Fibroblast of skin of back (primary cell): ENCODE measurements around the gene PAK6.

Experiments used
- DNase-seq: peaks from one replicate; pipeline ENCODE4 v3.0.0-alpha.2; 2013

Gene PAK6

GRCh38 chr15:40312370-40313158 is 73.7 kb downstream of the PAK6 start:
- no peak for DNase-seq

- DNase-seq, result peak; percentile 59
Measured at GRCh38 chr15:40313531-40314398, 74.9 kb downstream of the PAK6 start.

DNA sequence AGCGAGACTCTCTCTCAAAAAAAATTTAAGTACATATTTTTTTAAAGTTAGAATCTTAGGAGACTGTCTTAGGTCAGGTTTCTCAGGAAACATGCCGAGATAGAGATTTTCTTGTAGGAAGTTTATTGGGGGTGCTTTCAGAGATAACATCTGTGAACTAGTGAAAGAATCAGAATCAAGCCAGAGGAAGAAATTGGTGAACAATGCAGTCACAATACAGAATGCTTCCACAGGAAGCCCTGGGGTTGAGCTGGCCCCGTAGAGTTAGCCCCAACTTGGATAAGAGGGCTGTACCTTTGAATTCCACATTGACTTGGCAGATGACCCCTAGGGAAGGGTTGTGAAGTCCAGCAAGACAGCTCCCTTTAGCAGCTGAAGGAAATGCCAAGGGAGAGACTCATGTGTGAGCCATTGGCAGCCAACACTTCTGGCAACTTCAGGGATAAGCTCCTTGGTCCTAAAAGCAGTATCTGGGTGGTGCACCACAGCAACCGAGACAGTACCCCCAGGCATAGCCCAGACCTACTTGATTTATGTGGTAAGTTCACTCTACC is 75.9 kb downstream of the PAK6 start:
- peak; percentile 71 for DNase-seq

- DNase-seq, result no peak
Measured at GRCh38 chr15:40316931-40317330, 78.1 kb downstream of the PAK6 start.

DNA sequence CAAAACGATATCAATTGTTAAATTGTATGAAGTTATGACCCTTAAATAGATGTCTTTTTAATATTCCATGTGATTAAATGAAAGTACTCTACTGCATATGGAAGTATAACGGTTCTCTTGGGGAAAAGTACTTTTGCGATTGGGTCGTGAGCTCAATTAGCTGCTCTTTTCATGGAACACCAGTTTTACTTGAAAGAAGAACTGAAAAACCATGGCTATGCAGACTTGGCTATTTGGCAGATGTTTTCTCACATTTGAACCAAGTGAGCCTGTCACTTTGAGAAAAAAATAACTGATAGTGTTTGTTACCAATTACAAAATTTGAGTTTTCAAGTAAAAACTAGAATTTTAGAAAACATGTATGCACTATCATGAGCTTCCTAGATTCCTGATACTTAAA is 78.7 kb downstream of the PAK6 start:
- DNase-seq, result no peak

DNA sequence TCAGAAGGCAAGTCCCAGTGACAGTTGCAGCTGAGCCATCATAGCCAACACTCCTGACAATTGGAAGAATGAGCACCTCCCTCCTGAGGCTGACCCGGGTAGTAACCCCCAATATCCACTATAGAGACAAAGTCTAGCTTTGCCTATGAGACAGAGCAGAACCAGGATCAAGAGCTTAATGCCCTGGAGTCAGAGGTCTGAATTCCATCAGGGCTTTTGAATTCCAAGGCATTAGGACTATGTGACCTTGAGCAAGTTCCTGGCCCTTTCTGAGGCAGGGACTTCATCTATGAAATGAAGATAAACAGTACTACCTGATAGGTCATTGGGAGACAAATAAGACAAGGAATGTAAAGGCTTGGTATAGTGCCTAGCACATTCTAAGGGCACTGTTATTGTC is 81.5 kb downstream of the PAK6 start:
- DNase-seq, result no peak

- DNase-seq, result peak; percentile 68
Measured at GRCh38 chr15:40320931-40321371, 82.1 kb downstream of the PAK6 start.

DNA sequence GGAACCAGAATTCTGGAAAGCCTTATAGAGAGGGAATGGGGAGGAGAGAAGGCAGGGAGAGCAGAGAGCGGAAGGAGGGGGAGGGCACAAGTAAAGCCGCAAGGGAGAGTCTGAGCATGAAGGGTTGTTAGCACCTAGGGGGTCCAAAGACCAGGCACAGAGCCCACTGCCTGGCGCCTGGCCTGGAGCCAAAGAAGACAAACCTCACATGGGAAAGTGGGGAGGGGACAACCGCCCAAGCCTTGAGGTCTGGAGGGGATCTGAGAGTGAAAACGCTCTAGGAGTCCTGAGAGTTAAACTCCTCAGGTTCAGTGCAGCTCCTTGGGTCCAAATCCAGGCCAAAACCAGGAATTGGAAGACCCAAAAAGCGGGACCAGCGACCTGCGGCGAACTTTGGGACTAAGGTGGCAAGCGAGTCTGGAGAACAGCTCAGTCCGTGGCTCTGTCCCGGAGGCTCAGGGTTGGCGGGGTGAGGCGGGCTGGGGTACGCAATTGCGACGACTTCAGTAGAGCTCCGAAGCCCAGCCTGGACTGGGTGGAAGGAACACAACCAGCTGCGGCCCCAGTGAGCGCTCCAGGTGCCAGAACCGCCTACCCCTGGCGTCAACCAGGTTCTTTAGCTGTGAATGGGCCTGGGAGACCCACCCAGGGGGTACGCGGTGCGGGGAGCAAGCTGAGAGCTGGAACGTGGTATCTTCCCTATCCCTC is 83.8 kb downstream of the PAK6 start:
- DNase-seq, result peak; percentile 81

DNA sequence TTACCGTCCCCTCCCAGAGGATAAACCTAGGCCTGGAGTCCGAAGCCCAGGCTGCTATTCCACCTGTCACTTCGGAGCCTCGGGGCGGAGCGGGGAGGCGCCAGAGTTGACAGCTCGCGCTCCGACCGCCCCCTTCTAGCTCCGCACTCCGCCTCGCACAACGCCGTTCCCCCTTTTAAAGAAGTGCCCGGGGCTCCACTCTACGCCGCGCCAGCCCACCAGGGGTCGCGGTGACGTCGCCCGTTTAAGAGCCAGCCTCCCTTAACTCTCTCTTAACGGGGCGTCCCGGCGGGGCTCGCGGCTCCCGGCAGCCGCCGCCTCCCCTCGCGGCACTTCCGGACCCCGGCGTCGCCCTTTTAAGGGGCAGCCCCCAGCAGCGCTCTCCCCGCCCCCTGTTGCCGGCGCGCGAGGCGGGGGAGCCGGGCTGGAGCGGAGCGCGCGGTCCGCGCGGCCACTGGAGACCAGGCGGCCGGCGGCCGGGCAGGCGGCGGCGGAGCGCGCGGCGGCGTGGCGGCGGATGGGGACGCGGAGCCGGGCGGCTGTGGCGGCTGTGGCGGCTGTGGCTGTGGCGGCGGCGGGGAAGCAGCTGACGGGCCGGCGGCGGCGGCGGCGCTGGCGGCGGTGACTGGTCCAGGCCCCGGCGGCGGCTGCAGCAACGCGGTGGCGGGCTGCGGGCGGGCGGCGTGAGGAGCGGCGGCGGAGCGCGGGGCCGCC is 84.5 kb downstream of the PAK6 start, which contains the start of gene INAFM2:
INAFM2 (plus strand) TSS at position 454 of the 714 bp plus-strand sequence. CDS start 364 bp downstream, outside the sequence.
- peak; percentile 96 for DNase-seq

DNA sequence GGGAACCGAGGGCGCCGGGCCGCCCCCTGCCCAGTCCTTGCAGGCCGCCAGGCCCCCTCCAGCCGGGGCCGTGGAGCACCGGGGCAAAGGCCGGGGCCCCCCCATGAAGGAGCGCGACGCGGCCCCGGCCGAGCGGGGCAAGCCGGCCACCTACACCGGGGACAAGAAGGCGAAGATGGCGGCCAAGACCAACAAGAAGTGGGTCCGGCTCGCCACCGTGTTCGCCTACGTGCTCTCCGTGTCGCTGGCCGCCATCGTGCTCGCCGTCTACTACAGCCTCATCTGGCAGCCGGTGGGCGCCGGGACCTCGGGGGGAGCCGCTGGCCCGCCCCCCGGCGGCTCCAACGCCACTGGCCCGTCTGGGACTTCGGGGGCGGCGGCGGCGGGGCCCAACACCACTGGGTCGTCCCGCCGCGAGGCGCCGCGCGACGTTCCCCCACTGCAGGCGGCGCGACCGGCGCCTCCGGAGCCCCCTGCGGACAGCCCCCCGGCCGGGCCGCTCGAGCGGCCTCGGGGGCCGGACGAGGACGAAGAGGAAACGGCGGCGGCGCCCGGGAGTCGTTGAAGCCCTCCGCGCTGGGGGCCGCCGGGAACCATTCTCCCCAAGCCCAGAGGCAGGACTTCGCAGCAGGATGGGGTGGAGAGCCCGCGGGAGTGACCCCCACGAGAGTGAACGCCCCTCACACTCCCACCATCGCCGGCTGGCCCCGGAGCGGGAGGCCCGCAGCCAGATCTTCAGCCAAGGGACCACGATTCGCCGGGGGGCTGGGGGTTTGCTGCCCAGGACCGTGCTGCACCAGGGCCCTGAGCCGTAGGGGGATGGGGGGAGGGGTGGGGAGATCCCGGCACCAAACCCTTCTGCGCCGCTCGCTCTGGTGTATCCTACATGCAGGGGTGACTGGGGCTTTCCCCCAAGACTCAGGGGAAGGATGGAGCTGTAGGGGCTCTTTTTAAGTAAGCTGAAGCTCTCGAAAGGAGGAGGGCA is 85.4 kb downstream of the PAK6 start:
- no peak for DNase-seq

DNA sequence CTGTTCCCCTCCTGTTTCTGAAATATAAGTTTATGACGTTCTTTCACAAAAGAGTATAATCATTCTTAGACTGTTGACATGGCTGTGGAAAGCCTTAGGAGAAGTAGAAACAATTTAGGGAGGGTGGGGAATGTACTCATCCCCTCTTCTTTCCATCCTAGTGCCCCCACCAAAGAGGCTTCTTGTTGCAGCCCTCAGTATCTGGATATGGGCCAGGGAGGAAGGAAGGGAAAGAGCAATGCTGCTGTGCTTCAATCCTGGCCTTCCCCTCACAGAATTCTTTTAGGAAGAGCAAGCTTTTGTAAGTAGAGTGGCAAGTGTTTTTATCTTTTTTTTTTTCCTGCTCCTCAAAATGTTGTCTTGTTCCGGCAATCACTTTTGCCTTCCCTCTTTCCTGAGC is 86.3 kb downstream of the PAK6 start:
- no peak for DNase-seq

GRCh38 chr15:40325700-40326099 is 86.8 kb downstream of the PAK6 start:
- DNase-seq, result no peak
